GM19395 (cell line): ENCODE results near the gene ZRANB3.
"Not testable (repeated sequence)": the region's sequence is repeated elsewhere in the genome, so short reads cannot be mapped to it uniquely, and the experiment has no call there.

Experiments used
- ATAC-seq: cut with Tn5 transposase; IDR thresholded peaks from one replicate; pipeline ENCODE4 v1.9.1; 2021; ENCODE audit warnings: mild to moderate bottlenecking, moderate library complexity; ENCODE audit not compliant: unreplicated experiment

ZRANB3 gene

DNA sequence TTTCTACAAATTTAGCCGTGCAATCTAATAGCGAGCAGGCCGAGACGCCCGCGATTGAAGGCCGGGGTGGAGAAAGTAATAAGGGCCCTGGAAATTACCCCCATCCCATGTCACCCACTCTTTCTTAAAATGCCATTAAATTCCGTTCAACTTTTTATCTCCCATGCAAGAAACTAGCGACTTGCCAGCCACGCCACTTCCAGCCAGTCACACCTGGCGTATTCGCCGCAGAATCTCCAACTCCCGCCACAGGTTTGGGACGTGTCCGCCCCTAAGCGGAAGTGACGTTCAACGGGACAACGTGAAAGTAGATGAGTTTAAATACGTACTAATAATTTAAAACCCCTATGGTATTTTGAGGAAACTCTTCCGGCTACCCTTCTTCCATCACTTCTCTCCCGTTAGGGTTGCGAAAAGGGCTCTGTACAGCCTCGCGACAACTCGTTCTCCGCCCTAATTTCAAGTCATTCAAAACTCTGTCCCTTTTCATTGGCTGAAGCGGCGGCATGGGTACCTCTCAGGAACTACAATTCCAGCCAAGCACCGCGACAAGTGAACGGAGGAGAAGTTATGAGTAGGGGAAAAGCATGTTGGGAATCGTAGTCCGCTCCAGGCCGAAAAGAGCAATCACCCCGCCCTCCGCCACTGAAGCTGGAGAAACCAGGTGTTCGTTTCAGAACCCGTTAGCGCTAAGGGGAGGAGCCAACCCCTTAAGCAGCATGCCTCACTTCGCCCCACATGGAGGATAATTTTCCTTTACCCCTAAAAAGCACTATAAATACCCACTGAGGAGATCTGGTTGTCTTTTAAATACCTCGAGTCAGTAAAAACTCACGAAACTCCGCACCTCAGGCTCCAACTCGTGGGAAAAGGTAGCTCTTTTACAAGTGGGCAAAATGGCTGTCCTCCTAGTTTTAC lies at the start of gene ZRANB3:
Gene ZRANB3, minus strand, starts transcription at position 906 of the 918 bp plus-strand sequence.
- peak; percentile 65 for ATAC-seq

GRCh38 chr2:135573620-135574019 lies 42.6 kb upstream of the ZRANB3 start:
- ATAC-seq: no peak

DNA sequence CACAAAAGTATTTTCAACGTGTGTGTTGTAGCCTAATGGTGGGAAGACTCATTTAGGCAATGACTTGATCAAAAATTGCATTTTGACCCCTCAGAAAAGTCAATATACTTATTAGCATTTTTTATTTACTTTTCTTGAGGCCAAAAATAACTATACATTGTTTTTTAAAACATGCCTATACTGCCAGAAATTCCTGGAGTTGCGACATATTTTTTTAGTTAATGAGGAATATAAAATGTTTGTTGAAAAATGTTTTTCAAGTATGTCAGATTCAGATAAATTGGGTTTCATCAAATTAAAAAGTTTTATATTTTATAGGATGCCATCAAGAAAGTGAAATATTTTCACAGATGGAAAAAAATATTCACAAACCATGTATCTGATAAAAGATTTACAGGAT lies 39.9 kb upstream of the ZRANB3 start:
- no peak for ATAC-seq

- no peak for ATAC-seq
Measured at GRCh38 chr2:135563793-135564192, 32.8 kb upstream of the ZRANB3 start.

- no peak for ATAC-seq
Measured at GRCh38 chr2:135561925-135562324, 30.9 kb upstream of the ZRANB3 start.

DNA sequence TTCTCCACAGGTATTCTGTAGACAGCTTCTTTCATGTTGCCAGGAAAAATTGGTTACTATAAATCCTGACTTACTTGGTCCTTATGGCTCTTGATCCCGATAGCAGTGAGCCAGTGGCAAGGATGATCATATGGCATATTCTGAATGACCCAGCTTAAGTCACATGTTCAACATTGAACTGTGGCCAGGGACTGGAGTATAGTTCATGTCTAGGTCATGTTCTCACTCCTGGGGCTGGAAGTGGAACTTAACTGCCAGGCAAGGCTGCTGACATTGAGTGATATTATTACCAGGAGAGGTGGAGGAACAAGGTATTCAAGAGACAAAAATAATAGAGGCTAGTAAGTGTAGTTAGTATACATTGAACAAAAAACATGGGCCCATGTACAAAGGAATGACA lies 26.5 kb upstream of the ZRANB3 start:
- no peak for ATAC-seq

- ATAC-seq: no peak
Measured at GRCh38 chr2:135555311-135555710, 24.3 kb upstream of the ZRANB3 start.

- ATAC-seq: no peak
Measured at GRCh38 chr2:135552887-135553286, 21.9 kb upstream of the ZRANB3 start.

- no peak for ATAC-seq
Measured at GRCh38 chr2:135551356-135551755, 20.3 kb upstream of the ZRANB3 start.

DNA sequence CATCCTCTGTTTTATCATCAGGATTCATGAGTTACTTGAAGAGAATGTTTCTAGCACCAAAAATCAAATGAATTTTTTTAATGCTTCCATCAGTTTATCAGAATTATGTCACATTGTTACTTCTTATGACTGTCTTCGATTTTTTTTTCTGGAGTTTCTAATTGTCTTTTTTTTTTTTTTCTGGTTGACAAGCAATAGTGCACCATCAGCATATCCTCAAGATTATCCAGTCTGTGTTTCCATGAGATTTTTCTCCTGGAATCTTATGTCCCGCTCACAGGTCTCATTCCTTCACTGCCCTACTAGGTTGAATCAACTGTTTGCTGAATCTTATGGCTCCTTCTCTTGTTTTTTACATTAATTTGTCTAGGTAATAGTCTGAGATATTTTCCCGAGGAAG lies 16.3 kb upstream of the ZRANB3 start:
- no peak for ATAC-seq

DNA sequence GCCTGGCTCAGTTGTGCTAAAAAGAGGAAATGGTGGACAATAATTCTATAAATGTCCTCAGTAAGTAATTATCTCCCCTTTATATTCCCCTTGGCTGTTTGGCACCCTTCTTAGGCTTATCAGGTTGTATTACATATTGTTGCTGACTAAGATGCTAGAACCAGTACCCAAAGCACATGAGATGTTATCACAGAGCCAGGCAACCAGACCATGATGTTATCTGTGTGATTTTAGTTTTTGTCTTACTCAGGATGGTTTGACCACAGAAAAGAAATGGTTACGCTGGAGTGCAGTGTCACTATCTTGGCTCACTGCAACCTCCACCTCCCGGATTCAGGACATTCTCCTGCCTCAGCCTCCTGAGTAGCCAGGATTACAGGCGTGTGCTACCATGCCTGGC lies 15.4 kb upstream of the ZRANB3 start:
- no peak for ATAC-seq

GRCh38 chr2:135533545-135533944 lies 2.5 kb upstream of the ZRANB3 start:
- not testable (repeated sequence) for ATAC-seq

- no peak for ATAC-seq
Measured at GRCh38 chr2:135532581-135532980, 1.6 kb upstream of the ZRANB3 start.

GRCh38 chr2:135531231-135532197 lies 496 bp upstream of the ZRANB3 start, which contains the start of gene R3HDM1:
TSS of gene R3HDM1 (plus strand) at chr2:135531484. CDS start at chr2:135604846, 73,362 bp downstream.
- ATAC-seq: peak; percentile 83

DNA sequence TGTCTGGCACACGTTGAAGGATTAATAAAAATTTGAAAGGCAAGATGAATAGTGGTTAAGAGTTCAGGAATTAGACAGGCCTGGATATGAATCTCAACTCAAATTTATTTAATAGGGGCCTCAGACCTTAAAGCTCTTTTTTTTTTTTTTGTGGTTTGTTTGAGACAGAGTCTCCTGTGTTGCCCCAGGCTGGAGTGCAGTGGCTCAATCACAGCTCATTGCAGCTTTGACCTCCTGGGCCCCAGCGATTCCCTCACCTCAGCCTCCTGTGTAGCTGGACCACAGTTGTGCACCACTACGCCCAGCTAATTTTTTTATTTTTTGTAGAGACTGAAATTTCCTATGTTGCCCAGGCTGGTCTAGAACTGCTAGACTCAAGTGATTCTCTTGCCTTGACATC lies 3.0 kb downstream of the ZRANB3 start:
- ATAC-seq: no peak

GRCh38 chr2:135525786-135526185 lies 5.2 kb downstream of the ZRANB3 start:
- ATAC-seq: peak; percentile 32

DNA sequence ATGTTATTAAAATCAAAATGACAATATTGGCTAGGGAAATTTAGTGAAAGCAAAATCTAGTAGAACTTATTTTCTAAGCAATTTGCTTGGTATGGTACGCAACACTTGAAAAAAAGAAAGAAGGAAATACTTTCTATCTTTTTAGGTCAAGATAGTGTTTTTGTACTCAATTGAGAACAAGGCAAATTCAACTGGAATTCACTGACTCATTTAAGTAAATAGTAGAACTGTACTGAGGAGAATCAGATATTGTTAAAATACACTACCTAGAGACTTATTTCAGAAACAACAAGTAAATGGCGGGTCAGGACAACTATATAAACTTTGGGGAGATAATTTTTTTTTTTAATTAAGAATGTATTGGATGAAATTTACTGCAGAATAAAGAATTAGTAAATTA lies 18.9 kb downstream of the ZRANB3 start:
- ATAC-seq: no peak

DNA sequence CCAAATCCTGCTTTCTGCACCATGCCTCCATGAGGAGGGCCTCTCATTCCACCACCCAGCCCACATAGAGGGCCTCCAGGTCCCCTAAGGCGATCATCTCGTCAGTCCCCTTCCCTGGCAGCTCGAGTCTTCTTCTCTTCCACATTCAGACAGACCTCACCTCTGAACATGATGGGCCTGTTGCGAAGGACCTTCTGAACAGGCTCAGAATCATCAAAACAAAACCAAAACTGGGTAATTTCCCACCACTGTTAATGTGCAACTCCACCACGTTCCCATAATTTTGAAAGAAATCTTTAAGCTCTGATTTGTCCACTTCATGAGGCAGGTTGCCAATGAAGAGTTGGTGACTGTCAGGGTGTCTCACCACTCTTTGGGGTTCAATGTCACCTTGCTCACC lies 20.4 kb downstream of the ZRANB3 start:
- no peak for ATAC-seq

DNA sequence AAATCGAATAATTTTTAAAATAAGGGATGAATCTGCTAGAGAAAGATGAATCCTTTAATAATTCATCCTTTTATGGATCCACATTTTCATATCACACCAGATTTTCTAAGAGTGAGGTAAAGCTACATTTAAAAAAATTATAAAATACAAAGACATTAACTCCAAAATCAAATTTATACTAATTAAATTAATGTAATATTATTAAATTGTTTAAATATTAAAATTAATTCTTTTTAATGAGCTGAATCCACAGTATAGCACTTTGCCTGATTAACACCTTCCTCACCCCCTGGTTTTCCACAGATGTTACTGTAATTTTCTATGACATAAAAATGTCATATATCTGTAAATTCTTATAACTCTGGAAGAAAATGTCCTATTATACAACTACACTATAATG lies 26.2 kb downstream of the ZRANB3 start:
- no peak for ATAC-seq

DNA sequence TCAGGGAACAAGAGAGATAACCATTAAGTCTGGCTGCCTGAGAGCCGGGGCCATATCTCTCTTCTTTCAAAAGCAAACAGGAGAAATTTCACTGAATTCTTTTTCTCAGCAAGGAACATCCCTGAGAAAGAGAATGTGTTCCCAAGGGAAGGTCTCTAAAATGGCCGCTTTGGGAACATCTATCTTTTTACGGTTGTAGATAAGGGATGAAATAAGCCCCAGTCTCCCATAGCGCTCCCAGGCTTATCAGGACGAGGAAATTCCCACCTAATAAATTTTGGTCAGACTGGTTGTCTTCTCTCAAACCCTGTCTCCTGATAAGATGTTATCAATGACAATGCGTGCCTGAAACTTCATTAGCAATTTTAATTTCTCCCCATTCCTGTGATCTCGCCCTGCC lies 32.4 kb downstream of the ZRANB3 start:
- ATAC-seq: not testable (repeated sequence)

- no peak for ATAC-seq
Measured at GRCh38 chr2:135494917-135495316, 36.1 kb downstream of the ZRANB3 start.
